A549 treated with DMSO at 1 μM for 4 hours (cell line): ENCODE data around the gene SPC25. TPM values are rescaled to one million over a fixed set of nuclear protein-coding genes. Genes with fewer than 3 reads are reported as not detected.

Source experiments
- total RNA-seq: library from RNA; stranded (reverse); fragments of 200-300 nt; extraction: Qiagen RNA extraction; gene quantifications from 5 replicates; pipeline ENCODE4 v1.2.3, GENCODE V29; 2022; ENCODE audit warnings: low read depth

Gene SPC25
- 16.7 to 21.9 TPM (median 20.7 TPM) in 5 replicates for total RNA-seq

GRCh38 chr2:168890006-168890782, at the start of gene SPC25:
TSS of gene SPC25 (minus strand) at chr2:168890430. CDS start at chr2:168889519, 911 bp downstream.

DNA sequence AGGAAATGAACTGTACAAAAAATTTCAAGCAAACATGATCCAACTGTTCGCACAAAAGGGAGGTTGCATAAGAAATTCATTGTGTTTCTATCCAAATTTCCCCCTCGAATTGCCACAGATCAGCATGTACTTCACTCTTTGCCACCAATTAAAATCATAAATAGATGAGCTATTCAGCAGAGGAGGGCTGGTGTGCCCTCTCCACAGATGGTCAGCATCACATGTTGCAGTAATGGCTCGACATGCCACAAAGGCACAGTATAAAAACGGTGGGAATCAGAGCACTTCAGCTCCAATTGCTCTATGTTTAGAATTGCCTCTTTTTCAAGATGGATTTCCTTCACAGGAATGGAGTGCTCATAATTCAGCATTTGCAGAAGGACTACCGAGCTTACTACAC, 10.8 kb upstream of the SPC25 start, which contains the start of gene G6PC2:
Gene G6PC2, plus strand, starts transcription at position 289 of the 400 bp plus-strand sequence. Its CDS starts 41 bp downstream, at position 330.

Other genes with a start within 250 kb of the SPC25 start
- 1.4 to 2.2 TPM (median 1.9 TPM) in 5 replicates for gene NOSTRIN, start 87.8 kb downstream of the SPC25 start, total RNA-seq
- gene G6PC2, start 10.9 kb upstream of the SPC25 start, total RNA-seq: not detected in 5 replicates
- gene ABCB11, start 140.9 kb upstream of the SPC25 start, total RNA-seq: 0.01 to 0.03 TPM (median 0.02 TPM) in 3 of 5 replicates, not detected in the others
- gene DHRS9, start 179.1 kb upstream of the SPC25 start, total RNA-seq: 2.4 to 3.9 TPM (median 3.1 TPM) in 5 replicates